ENCODE data around the gene SGPL1.

DNA sequence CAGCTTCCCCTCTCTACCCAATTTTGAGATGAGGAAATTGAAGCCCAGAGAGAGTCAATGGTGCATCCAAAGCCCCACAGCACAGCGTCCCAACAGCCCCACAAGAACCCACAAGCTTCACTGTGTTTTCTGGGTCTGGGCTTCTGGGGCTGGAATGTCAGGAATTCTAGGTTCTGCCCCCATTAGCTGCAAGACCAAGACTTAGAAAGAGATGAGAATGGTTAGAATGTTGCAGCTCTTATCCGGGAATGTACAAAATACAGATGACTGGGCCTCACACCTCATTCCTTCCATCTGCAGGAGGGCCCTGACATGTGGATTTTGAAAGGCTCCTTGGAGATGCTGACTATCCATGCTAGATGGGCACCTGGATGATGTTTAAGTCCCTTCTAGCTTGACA lies 6.0 kb upstream of the SGPL1 start:
- TF ChIP-seq, protein P1, sequence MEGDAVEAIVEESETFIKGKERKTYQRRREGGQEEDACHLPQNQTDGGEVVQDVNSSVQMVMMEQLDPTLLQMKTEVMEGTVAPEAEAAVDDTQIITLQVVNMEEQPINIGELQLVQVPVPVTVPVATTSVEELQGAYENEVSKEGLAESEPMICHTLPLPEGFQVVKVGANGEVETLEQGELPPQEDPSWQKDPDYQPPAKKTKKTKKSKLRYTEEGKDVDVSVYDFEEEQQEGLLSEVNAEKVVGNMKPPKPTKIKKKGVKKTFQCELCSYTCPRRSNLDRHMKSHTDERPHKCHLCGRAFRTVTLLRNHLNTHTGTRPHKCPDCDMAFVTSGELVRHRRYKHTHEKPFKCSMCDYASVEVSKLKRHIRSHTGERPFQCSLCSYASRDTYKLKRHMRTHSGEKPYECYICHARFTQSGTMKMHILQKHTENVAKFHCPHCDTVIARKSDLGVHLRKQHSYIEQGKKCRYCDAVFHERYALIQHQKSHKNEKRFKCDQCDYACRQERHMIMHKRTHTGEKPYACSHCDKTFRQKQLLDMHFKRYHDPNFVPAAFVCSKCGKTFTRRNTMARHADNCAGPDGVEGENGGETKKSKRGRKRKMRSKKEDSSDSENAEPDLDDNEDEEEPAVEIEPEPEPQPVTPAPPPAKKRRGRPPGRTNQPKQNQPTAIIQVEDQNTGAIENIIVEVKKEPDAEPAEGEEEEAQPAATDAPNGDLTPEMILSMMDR (IDR thresholded peaks at IDR 0.05), result no peak
- no peak for TF ChIP-seq EZH2 (IDR thresholded peaks at IDR 0.05)
- no peak for TF ChIP-seq EZH2phosphoT487 (IDR thresholded peaks at IDR 0.05)

Measured in neural progenitor cell (in vitro differentiated cells).